GM12878 (cell line): ENCODE measurements around the gene PSMD12. TPM values are rescaled to one million over a fixed set of nuclear protein-coding genes. Genes with fewer than 3 reads are reported as not detected.

Source experiments
- ATAC-seq: fragments of 200-7000 bp; cut with Tn5 transposase; 3 replicates; pipeline ENCODE4 v1.9.1; 2020; ENCODE audit warnings: mild to moderate bottlenecking, moderate library complexity
- BruUV-seq: library from RNA; stranded (reverse); fragments of 400-500 nt; replicated peaks from 2 replicates; lab custom pipeline; 2021; lab: Mats Ljungman, UMichigan
- CTCF ChIA-PET: fragments of 300-600 bp; sonication (Branson Sonifier 250); formaldehyde crosslinking; extraction: SDS; loops from one replicate; lab custom pipeline; 2021; ENCODE audit warnings: inconsistent platforms; lab: Yijun Ruan, JAX
- POLR2A ChIA-PET: fragments of 350-600 bp; formaldehyde crosslinking; extraction: SDS; loops from one replicate; lab custom pipeline; 2021; ENCODE audit warnings: inconsistent platforms; lab: Charles Lee
- RAD21 ChIA-PET: fragments of 300-600 bp; sonication (Branson Sonifier 250); formaldehyde crosslinking; loops from one replicate; lab custom pipeline; 2023; ENCODE audit warnings: antibody characterized with exemption; ENCODE audit not compliant: unreplicated experiment; lab: Charles Lee
- SMC1A ChIA-PET: fragments of 300-600 bp; sonication (Branson Sonifier 250); formaldehyde crosslinking; loops from one replicate; lab custom pipeline; 2023; ENCODE audit not compliant: unreplicated experiment, uncharacterized antibody; lab: Charles Lee
- DNase-seq: peaks from one replicate; pipeline ENCODE4 v3.0.0-alpha.2; 2011; ENCODE audit warnings: low read depth, low spot score
- FAIRE-seq: peaks from 3 replicates; lab custom pipeline; 2011; peaks lifted over from hg19 to GRCh38; lab: Jason Lieb, UNC
- H2AFZ ChIP-seq: 2 replicates; pipeline ENCODE4 v1.6.0; 2011; ENCODE audit warnings: low read depth, low read length, control low read depth; ENCODE audit not compliant: control insufficient read depth
- H3K27ac ChIP-seq: 2 replicates; pipeline ENCODE4 v1.5.1; 2011; ENCODE audit warnings: control low read depth; ENCODE audit not compliant: control insufficient read depth, insufficient read depth
- H3K27me3 ChIP-seq, 2 experiments: replicated peaks in 1 of 2; 2 replicates each; pipeline versions ENCODE4 v1.6.0 to v1.6.1; 2011; ENCODE audit warnings: low read length in 1 of 2; ENCODE audit not compliant: control insufficient read depth in 2 of 2, insufficient read depth in 2 of 2
- H3K36me3 ChIP-seq, 2 experiments: 2 replicates each; pipeline ENCODE4 v1.5.1; 2011; ENCODE audit warnings: low read length in 1 of 2; ENCODE audit not compliant: control insufficient read depth in 2 of 2, insufficient read depth in 2 of 2
- H3K4me1 ChIP-seq: 2 replicates; pipeline ENCODE4 v1.6.1; 2011; ENCODE audit warnings: mild to moderate bottlenecking, low read length, moderate library complexity, mixed read lengths; ENCODE audit not compliant: control insufficient read depth, insufficient read depth
- H3K4me2 ChIP-seq: 2 replicates; pipeline ENCODE4 v1.6.0; 2011; ENCODE audit warnings: control low read depth; ENCODE audit not compliant: control insufficient read depth, insufficient read depth
- H3K4me3 ChIP-seq: fragments of 200-600 bp; sonication (generic); 2 replicates; pipeline ENCODE4 v1.5.1; 2016
- H3K79me2 ChIP-seq: 2 replicates; pipeline ENCODE4 v1.6.0; 2011; ENCODE audit warnings: low read length; ENCODE audit not compliant: control insufficient read depth, insufficient read depth
- H3K9ac ChIP-seq: 2 replicates; pipeline ENCODE4 v1.8.0; 2011; ENCODE audit warnings: low read length, control low read depth, mixed read lengths; ENCODE audit not compliant: control insufficient read depth, insufficient read depth
- H3K9me3 ChIP-seq: replicated peaks from 3 replicates; pipeline ENCODE4 v1.5.1; 2011; ENCODE audit warnings: mild to moderate bottlenecking, low read length; ENCODE audit not compliant: control insufficient read depth, insufficient read depth
- H4K20me1 ChIP-seq: 2 replicates; pipeline ENCODE4 v1.6.0; 2011; ENCODE audit not compliant: control insufficient read depth, insufficient read depth
- HDGF ChIP-seq: fragments of 450-650 bp; IDR thresholded peaks from 2 replicates; pipeline ENCODE4 v1.6.1; 2016; ENCODE audit warnings: antibody characterized with exemption
- MLLT1 ChIP-seq: fragments of 450-650 bp; IDR thresholded peaks from 2 replicates; pipeline ENCODE4 v1.6.1; 2016; ENCODE audit warnings: mild to moderate bottlenecking
- RB1 ChIP-seq: fragments of 450-650 bp; formaldehyde crosslinking; IDR thresholded peaks from 2 replicates; pipeline ENCODE4 v1.6.1; 2017; ENCODE audit warnings: mild to moderate bottlenecking, borderline replicate concordance
- WGBS: methylation state at CpG from one replicate; pipeline ENCODE4 v1.1.6; 2016; ENCODE audit warnings: low lambda C conversion rate; ENCODE audit not compliant: insufficient replicate concordance, insufficient coverage; ENCODE audit errors: missing lambda C conversion rate; 5-methylcytosine and 5-hydroxymethylcytosine counted together
- in situ Hi-C: fragments of 300-500 bp; cut with MboI; formaldehyde crosslinking; loops from 9 replicates; pipeline ENCODE4 v1.14.3; 2018; ENCODE audit warnings: mixed read lengths
- intact Hi-C: fragments of 100-400 bp; cut with micrococcal nuclease; formaldehyde crosslinking; loops from one replicate; pipeline ENCODE4 v1.14.2; 2022; ENCODE audit not compliant: unreplicated experiment
- polyA plus RNA-seq, 11 experiments: library from polyadenylated mRNA; depleted of rRNA in 4 of 11; unstranded in 6 of 11; stranded (reverse) in 5 of 11; fragments of >200 nt; fragmentation: Nextera tagmentation in 4 of 11; fragmentation: Illumina TruSeq in 1 of 11; extraction: Ambion mirVana in 4 of 11; extraction: Trizol in 1 of 11; gene quantifications; 1 replicate in 1 of 11; 2 replicates in 10 of 11; pipeline versions ENCODE4 v1.2.1 to v1.2.3, GENCODE V29; 2011 to 2016; ENCODE audit warnings: inconsistent platforms in 2 of 11, missing spikeins in 2 of 11, low read depth in 1 of 11
- total RNA-seq, 4 experiments: library from RNA; depleted of rRNA in 3 of 4; stranded (reverse); fragments of >200 nt in 3 of 4; fragmentation: Illumina TruSeq in 1 of 4; extraction: Trizol in 1 of 4; gene quantifications; 2 replicates each; pipeline versions ENCODE4 v1.2.1 to v1.2.3, GENCODE V29; 2013 to 2021

The PSMD12 gene
- total and polyA plus RNA-seq, 10 of the 15 experiments (the other 5 are each of a cell fraction or from before 2014, with no cell fraction given): 19.8 to 149 (median 47.5) TPM

GRCh38 chr17:67379251-67379630 is 12.9 kb upstream of the PSMD12 start:
- intact Hi-C loops: loop anchor here (1.0 to 10.0 kb wide), 7 partner anchors 11 to 664 kb away; partner anchors contain the start of gene NOL11
- ChIA-PET RAD21 (interaction anchor here (0.7 to 8.2 kb wide), 26 partner anchors 10 to 436 kb away, joined by 3 to 74 read pairs (median 4); partner anchors contain the start of gene PSMD12), CTCF (interaction anchor here (0.8 to 19.8 kb wide), 38 partner anchors 9 to 338 kb away, joined by 3 to 291 read pairs (median 4); no protein-coding TSS in a partner anchor), POLR2A (interaction anchor here (0.5 to 2.0 kb wide), 9 partner anchors 10 to 1009 kb away, joined by 3 to 6 read pairs (median 5); no protein-coding TSS in a partner anchor), SMC1A (interaction anchor here (0.6 to 6.2 kb wide), 34 partner anchors 8 to 310 kb away, joined by 3 to 100 read pairs (median 4); partner anchors contain the start of gene PSMD12)
- no peaks in the 10 kb centered on the region; the same call in 1 of the 2 replicates for H3K4me1 ChIP-seq
- no peak for ATAC-seq
- in situ Hi-C loops: loop anchor here (5.0 kb wide), 3 partner anchors 223 to 308 kb away; no protein-coding TSS in a partner anchor
- H3K27me3 ChIP-seq: no peaks in the 10 kb centered on the region
- peak overlapping the region; percentile 92 for H3K4me2 ChIP-seq
- peak; percentile 75 for FAIRE-seq
- H4K20me1 ChIP-seq: no peaks in the 10 kb centered on the region
- H3K27ac ChIP-seq: peak overlapping the region; percentile 57
- peaks cover 0 to 5% of the 10 kb centered on the region in 2 experiments; a peak in 2 of 4 replicates for H3K36me3 ChIP-seq
- TF ChIP-seq HDGF (0 out of 2 replicates have a peak, but pooled peaks have one; percentile 42), RB1 (no peak), MLLT1 (peak; percentile 11; the same call in 1 of the 2 replicates)
- H3K9me3 ChIP-seq: no peaks in the 10 kb centered on the region
- H3K79me2 ChIP-seq: peaks cover 63% of the 10 kb centered on the region
- BruUV-seq: no TSS peak
- H2AFZ ChIP-seq: no peak overlapping the region; the same call in 1 of the 2 replicates
- H3K9ac ChIP-seq: peak overlapping the region; percentile 85; the same call in 1 of the 2 replicates
- WGBS: 49% methylated on average over 8 of the region's 8 CpGs
- no peak for DNase-seq
- H3K4me3 ChIP-seq: peak overlapping the region; percentile 88
